ENCODE measurements around the gene ZNF541.

- no peak for TF ChIP-seq POLR2A (IDR thresholded peaks at IDR 0.05; ENCODE audit: low read length)
- no peak for TF ChIP-seq GATA1 (IDR thresholded peaks at IDR 0.05; ENCODE audit: low read depth, low read length)
Observed at GRCh38 chr19:47538812-47539211, 34.1 kb downstream of the ZNF541 start.

All from erythroblast (primary cell).